H1 (cell line): ENCODE measurements around the gene C1QTNF4. TPM values are rescaled to one million over a fixed set of nuclear protein-coding genes. Genes with fewer than 3 reads are reported as not detected.

Source experiments
- BACH1 ChIP-seq: IDR thresholded peaks from 2 replicates; pipeline ENCODE4 v1.6.1; 2012; ENCODE audit warnings: low read length, improper control_type of control experiment
- CHD1 ChIP-seq: IDR thresholded peaks from 2 replicates; pipeline ENCODE4 v1.6.1; 2012; ENCODE audit warnings: low read depth, low read length, improper control_type of control experiment
- FOSL1 ChIP-seq: IDR thresholded peaks from 2 replicates; pipeline ENCODE4 v1.6.1; 2011; ENCODE audit warnings: mild to moderate bottlenecking, low read depth, low read length, moderate library complexity; ENCODE audit not compliant: insufficient read depth
- NRF1 ChIP-seq: IDR thresholded peaks from 2 replicates; pipeline ENCODE4 v1.6.1; 2011; ENCODE audit warnings: mild to moderate bottlenecking, low read depth, low read length, improper control_type of control experiment
- POU5F1 ChIP-seq: IDR thresholded peaks from 2 replicates; pipeline ENCODE4 v1.6.1; 2011; ENCODE audit warnings: low read depth, mild to moderate bottlenecking, low read length, moderate library complexity
- SIRT6 ChIP-seq: IDR thresholded peaks from one replicate; pipeline ENCODE4 v1.7.1; 2012; ENCODE audit warnings: low read length, inconsistent platforms
- polyA plus RNA-seq, 7 experiments: library from polyadenylated mRNA; depleted of rRNA in 3 of 7; stranded (reverse) in 5 of 7; unstranded in 2 of 7; fragments of >200 nt in 5 of 7; fragments of 200-250 nt in 2 of 7; gene quantifications; 1 replicate in 5 of 7; 2 replicates in 1 of 7; 4 replicates in 1 of 7; pipeline versions ENCODE4 v1.2.1 to v1.2.3, GENCODE V29; 2011 to 2013; ENCODE audit warnings: missing spikeins in 2 of 7, mixed read lengths in 2 of 7
- total RNA-seq: library from RNA; stranded (reverse); fragmentation: NEBNext Ultra II Directional; extraction: Animal tissue kit (Norgen Biotek cat#: 25700); gene quantifications from 2 replicates; pipeline ENCODE4 v1.2.1, GENCODE V29; 2021

C1QTNF4 gene
- total and polyA plus RNA-seq, 2 of the 8 experiments (the other 6 are each of a cell fraction or from before 2014, with no cell fraction given): 3.9 to 6.0 TPM

GRCh38 chr11:47642099-47642855 is 48.1 kb upstream of the C1QTNF4 start, which contains the start of gene MTCH2 (continued):
- TF ChIP-seq SIRT6 (no peak), CHD1 (no peak), FOSL1 (peak; percentile 42; the same call in 1 of the 2 replicates), POU5F1 (no peak), NRF1 (peak; percentile 88), BACH1 (no peak; the same call in 1 of the 2 replicates)
